Prostate gland (tissue), 2 donors: ENCODE data around the gene LMLN. TPM values are rescaled to one million over a fixed set of nuclear protein-coding genes. Genes with fewer than 3 reads are reported as not detected.

Experiments
- DNase-seq: peaks from one replicate; pipeline ENCODE4 v3.0.0-alpha.2; 2019; ENCODE audit warnings: low spot score
- H3K27ac ChIP-seq, 2 donors: fragments of 200-600 bp; sonication (generic); 2 replicates each; pipeline ENCODE4 v1.5.1; 2017 to 2019
- H3K27me3 ChIP-seq: fragments of 200-600 bp; sonication (generic); replicated peaks from 2 replicates; pipeline ENCODE4 v1.5.1; 2019; ENCODE audit not compliant: insufficient read depth
- H3K36me3 ChIP-seq, 2 donors: fragments of 200-600 bp; sonication (generic); 1 replicate in 1 of 2; 2 replicates in 1 of 2; pipeline versions ENCODE4 v1.5.1 to v1.8.1; 2017 to 2019
- H3K4me1 ChIP-seq: fragments of 200-600 bp; sonication (generic); replicated peaks from 2 replicates; pipeline ENCODE4 v1.5.1; 2019
- H3K4me3 ChIP-seq, 2 donors: fragments of 200-600 bp; sonication (generic); 2 replicates each; pipeline ENCODE4 v1.5.1; 2017 to 2019
- H3K9me3 ChIP-seq: fragments of 200-600 bp; sonication (generic); 2 replicates; pipeline ENCODE4 v1.5.1; 2017
- CTCF ChIP-seq, 4 experiments: fragments of 200-600 bp in 2 of 4; fragments of 450-650 bp in 2 of 4; sonication (generic) in 2 of 4; IDR thresholded peaks; 1 replicate in 3 of 4; 2 replicates in 1 of 4; pipeline ENCODE4 v1.5.1; 2016 to 2019; ENCODE audit warnings: antibody characterized with exemption in 4 of 4, mild to moderate bottlenecking in 2 of 4, moderate library complexity in 2 of 4
- POLR2A ChIP-seq: fragments of 450-650 bp; IDR thresholded peaks from one replicate; pipeline ENCODE4 v1.6.1; 2016; ENCODE audit warnings: antibody characterized with exemption, mild to moderate bottlenecking
- POLR2AphosphoS5 ChIP-seq: sonication (generic); formaldehyde crosslinking; IDR thresholded peaks from one replicate; pipeline ENCODE4 v1.6.1; 2017; ENCODE audit warnings: antibody characterized with exemption
- WGBS: methylation state at CpG from one replicate; pipeline ENCODE4 v1.1.5; 2018; 5-methylcytosine and 5-hydroxymethylcytosine counted together
- intact Hi-C: fragments of 100-400 bp; cut with DNase I; formaldehyde crosslinking; loops from one replicate; pipeline ENCODE4 v1.14.2; 2022
- total RNA-seq, 2 donors: library from RNA; depleted of rRNA; stranded (reverse); fragments of >200 nt; gene quantifications; one replicate each; pipeline ENCODE4 v1.1.0, GENCODE V29; 2016

LMLN gene
- total RNA-seq, 2 donors from 2014 or later, result 6.8 to 16.9 TPM

GRCh38 chr3:198017090-198017489 lies 57.1 kb downstream of the LMLN start:
- H3K27ac ChIP-seq, result no peak overlapping the region
- intact Hi-C loops, result no loop called here
- WGBS, result 93% methylated on average over 5 of the region's 5 CpGs
- DNase-seq, result no peak
- H3K36me3 ChIP-seq, result no peaks in the 10 kb centered on the region
- H3K9me3 ChIP-seq, result no peaks in the 10 kb centered on the region
- no peaks in the 10 kb centered on the region for H3K4me1 ChIP-seq
- H3K27me3 ChIP-seq, result no peaks in the 10 kb centered on the region
- no peak overlapping the region for H3K4me3 ChIP-seq
- TF ChIP-seq CTCF (IDR thresholded peaks at IDR 0.05), result no peak
- no peak for TF ChIP-seq POLR2AphosphoS5

- H3K4me1 ChIP-seq, result no peaks in the 10 kb centered on the region
- intact Hi-C loops, result no loop called here
- TF ChIP-seq POLR2A, result no peak
- no peak for TF ChIP-seq CTCF (IDR thresholded peaks at IDR 0.05)
- TF ChIP-seq POLR2AphosphoS5, result no peak
- no peaks in the 10 kb centered on the region for H3K36me3 ChIP-seq
- no peaks in the 10 kb centered on the region for H3K27me3 ChIP-seq
- DNase-seq, result no peak
- 90% methylated on average over 4 of the region's 4 CpGs for WGBS
- no peaks in the 10 kb centered on the region for H3K9me3 ChIP-seq
- H3K27ac ChIP-seq, result no peak overlapping the region
- no peak overlapping the region for H3K4me3 ChIP-seq
Observed at GRCh38 chr3:198018416-198018815, 58.4 kb downstream of the LMLN start.

- Histone ChIP-seq H3K36me3 (no peaks in the 10 kb centered on the region), H3K27me3 (no peaks in the 10 kb centered on the region), H3K9me3 (no peaks in the 10 kb centered on the region), H3K27ac (no peak overlapping the region), H3K4me3 (no peak overlapping the region), H3K4me1 (no peaks in the 10 kb centered on the region)
- no peak for TF ChIP-seq POLR2A
- no peak for TF ChIP-seq CTCF (IDR thresholded peaks at IDR 0.05)
- no peak for TF ChIP-seq POLR2AphosphoS5
- no peak for DNase-seq
- intact Hi-C loops, result no loop called here
- WGBS, result 86% methylated on average over 2 of the region's 2 CpGs
Observed at GRCh38 chr3:198019115-198019514, 59.1 kb downstream of the LMLN start.

- Histone ChIP-seq H3K27ac (no peak overlapping the region), H3K4me1 (no peaks in the 10 kb centered on the region), H3K36me3 (no peaks in the 10 kb centered on the region), H3K9me3 (no peaks in the 10 kb centered on the region), H3K4me3 (no peak overlapping the region), H3K27me3 (no peaks in the 10 kb centered on the region)
- 90% methylated on average over 5 of the region's 5 CpGs for WGBS
- intact Hi-C loops, result no loop called here
- TF ChIP-seq POLR2AphosphoS5 (no peak), POLR2A (no peak), CTCF (IDR thresholded peaks at IDR 0.05) (no peak)
- DNase-seq, result no peak
Observed at GRCh38 chr3:198021320-198021719, 61.3 kb downstream of the LMLN start.

GRCh38 chr3:198022604-198023003 lies 62.6 kb downstream of the LMLN start:
- 90% methylated on average over 3 of the region's 3 CpGs for WGBS
- Histone ChIP-seq H3K9me3 (no peaks in the 10 kb centered on the region), H3K4me3 (no peak overlapping the region), H3K4me1 (no peaks in the 10 kb centered on the region), H3K27me3 (no peaks in the 10 kb centered on the region), H3K36me3 (no peaks in the 10 kb centered on the region), H3K27ac (no peak overlapping the region)
- no peak for DNase-seq
- TF ChIP-seq POLR2A (no peak), CTCF (IDR thresholded peaks at IDR 0.05) (no peak), POLR2AphosphoS5 (no peak)
- intact Hi-C loops, result no loop called here
